ENCODE results near the gene ETFA.

ETFA gene

DNA sequence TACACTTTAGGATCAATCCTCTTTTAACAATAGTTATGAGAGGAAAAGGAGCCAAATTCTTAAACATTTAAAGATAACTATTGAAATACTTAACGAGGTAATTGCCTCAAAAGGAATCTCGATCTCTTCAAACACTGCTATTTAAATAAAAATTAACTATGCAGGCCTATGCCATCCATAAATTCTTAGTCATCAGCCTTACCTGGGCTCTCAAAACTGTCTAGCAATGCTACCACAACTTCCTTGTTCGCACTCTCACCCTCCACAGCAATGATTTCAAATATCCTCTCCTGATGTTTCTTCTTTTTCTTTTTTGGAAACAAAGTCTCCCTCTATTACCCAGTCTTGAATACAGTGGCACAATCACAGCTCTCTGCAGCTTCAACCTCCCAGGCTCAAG, 12.3 kb downstream of the ETFA start:
- H3K36me3 ChIP-seq (ENCODE audit: control insufficient read depth in 2 of 2, insufficient read depth in 1 of 2, low read length in 2 of 2): no peaks in the 10 kb centered on the region; a peak in 1 of 3 replicates
- no peak overlapping the region for H3K4me3 ChIP-seq (ENCODE audit: low read depth, low read length)
- POLR2A ChIA-PET: interaction anchor here (1.1 to 1.7 kb wide), 2 partner anchors 12 to 37 kb away, joined by 3 to 7 read pairs; partner anchors contain the start of genes ETFA and ISL2
- H3K27ac ChIP-seq (ENCODE audit: extremely low read depth, low read depth, low read length): no peak overlapping the region
- H3K9me3 ChIP-seq (ENCODE audit: control insufficient read depth, insufficient read depth, low read depth, low read length): no peaks in the 10 kb centered on the region
- peaks cover 14% of the 10 kb centered on the region for H3K4me1 ChIP-seq (ENCODE audit: control insufficient read depth, insufficient read depth, low read length)
- CTCF ChIA-PET: interaction anchor here (0.6 to 1.7 kb wide), 3 partner anchors 63 to 568 kb away, joined by 3 read pairs; no protein-coding TSS in a partner anchor
- no peak for TF ChIP-seq GLI2 (tag by site-specific recombination; IDR thresholded peaks at IDR 0.05; ENCODE audit: borderline replicate concordance, low read depth)
- no peak for TF ChIP-seq ZNF184 (tag by site-specific recombination; IDR thresholded peaks at IDR 0.05)
- no peak for TF ChIP-seq ZNF324 (tag by site-specific recombination; IDR thresholded peaks at IDR 0.05)
- no peak for TF ChIP-seq ZNF266 (tag by site-specific recombination; IDR thresholded peaks at IDR 0.05; ENCODE audit: low read depth)
- TF ChIP-seq KLF8 (tag by site-specific recombination; IDR thresholded peaks at IDR 0.05): no peak
- TF ChIP-seq, protein P1, sequence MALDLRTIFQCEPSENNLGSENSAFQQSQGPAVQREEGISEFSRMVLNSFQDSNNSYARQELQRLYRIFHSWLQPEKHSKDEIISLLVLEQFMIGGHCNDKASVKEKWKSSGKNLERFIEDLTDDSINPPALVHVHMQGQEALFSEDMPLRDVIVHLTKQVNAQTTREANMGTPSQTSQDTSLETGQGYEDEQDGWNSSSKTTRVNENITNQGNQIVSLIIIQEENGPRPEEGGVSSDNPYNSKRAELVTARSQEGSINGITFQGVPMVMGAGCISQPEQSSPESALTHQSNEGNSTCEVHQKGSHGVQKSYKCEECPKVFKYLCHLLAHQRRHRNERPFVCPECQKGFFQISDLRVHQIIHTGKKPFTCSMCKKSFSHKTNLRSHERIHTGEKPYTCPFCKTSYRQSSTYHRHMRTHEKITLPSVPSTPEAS (tag by site-specific recombination; IDR thresholded peaks at IDR 0.05): no peak
- no peak for TF ChIP-seq ZNF670 (tag by site-specific recombination; IDR thresholded peaks at IDR 0.05; ENCODE audit: low read depth)
- no peak for TF ChIP-seq ZNF114 (tag by site-specific recombination; IDR thresholded peaks at IDR 0.05)
- TF ChIP-seq, protein P2, sequence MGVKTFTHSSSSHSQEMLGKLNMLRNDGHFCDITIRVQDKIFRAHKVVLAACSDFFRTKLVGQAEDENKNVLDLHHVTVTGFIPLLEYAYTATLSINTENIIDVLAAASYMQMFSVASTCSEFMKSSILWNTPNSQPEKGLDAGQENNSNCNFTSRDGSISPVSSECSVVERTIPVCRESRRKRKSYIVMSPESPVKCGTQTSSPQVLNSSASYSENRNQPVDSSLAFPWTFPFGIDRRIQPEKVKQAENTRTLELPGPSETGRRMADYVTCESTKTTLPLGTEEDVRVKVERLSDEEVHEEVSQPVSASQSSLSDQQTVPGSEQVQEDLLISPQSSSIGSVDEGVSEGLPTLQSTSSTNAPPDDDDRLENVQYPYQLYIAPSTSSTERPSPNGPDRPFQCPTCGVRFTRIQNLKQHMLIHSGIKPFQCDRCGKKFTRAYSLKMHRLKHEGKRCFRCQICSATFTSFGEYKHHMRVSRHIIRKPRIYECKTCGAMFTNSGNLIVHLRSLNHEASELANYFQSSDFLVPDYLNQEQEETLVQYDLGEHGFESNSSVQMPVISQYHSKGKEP (tag by site-specific recombination; IDR thresholded peaks at IDR 0.05): no peak
- TF ChIP-seq ZNF423 (tag by site-specific recombination; IDR thresholded peaks at IDR 0.05): no peak
- no peak for TF ChIP-seq KLF1 (tag by site-specific recombination; IDR thresholded peaks at IDR 0.05)
- TF ChIP-seq, protein P3, sequence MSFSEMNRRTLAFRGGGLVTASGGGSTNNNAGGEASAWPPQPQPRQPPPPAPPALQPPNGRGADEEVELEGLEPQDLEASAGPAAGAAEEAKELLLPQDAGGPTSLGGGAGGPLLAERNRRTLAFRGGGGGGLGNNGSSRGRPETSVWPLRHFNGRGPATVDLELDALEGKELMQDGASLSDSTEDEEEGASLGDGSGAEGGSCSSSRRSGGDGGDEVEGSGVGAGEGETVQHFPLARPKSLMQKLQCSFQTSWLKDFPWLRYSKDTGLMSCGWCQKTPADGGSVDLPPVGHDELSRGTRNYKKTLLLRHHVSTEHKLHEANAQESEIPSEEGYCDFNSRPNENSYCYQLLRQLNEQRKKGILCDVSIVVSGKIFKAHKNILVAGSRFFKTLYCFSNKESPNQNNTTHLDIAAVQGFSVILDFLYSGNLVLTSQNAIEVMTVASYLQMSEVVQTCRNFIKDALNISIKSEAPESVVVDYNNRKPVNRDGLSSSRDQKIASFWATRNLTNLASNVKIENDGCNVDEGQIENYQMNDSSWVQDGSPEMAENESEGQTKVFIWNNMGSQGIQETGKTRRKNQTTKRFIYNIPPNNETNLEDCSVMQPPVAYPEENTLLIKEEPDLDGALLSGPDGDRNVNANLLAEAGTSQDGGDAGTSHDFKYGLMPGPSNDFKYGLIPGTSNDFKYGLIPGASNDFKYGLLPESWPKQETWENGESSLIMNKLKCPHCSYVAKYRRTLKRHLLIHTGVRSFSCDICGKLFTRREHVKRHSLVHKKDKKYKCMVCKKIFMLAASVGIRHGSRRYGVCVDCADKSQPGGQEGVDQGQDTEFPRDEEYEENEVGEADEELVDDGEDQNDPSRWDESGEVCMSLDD (tag by site-specific recombination; IDR thresholded peaks at IDR 0.05): no peak
- TF ChIP-seq ZNF335 (tag by site-specific recombination; conservative IDR thresholded peaks at IDR 0.05): no peak
- TF ChIP-seq, protein P4, sequence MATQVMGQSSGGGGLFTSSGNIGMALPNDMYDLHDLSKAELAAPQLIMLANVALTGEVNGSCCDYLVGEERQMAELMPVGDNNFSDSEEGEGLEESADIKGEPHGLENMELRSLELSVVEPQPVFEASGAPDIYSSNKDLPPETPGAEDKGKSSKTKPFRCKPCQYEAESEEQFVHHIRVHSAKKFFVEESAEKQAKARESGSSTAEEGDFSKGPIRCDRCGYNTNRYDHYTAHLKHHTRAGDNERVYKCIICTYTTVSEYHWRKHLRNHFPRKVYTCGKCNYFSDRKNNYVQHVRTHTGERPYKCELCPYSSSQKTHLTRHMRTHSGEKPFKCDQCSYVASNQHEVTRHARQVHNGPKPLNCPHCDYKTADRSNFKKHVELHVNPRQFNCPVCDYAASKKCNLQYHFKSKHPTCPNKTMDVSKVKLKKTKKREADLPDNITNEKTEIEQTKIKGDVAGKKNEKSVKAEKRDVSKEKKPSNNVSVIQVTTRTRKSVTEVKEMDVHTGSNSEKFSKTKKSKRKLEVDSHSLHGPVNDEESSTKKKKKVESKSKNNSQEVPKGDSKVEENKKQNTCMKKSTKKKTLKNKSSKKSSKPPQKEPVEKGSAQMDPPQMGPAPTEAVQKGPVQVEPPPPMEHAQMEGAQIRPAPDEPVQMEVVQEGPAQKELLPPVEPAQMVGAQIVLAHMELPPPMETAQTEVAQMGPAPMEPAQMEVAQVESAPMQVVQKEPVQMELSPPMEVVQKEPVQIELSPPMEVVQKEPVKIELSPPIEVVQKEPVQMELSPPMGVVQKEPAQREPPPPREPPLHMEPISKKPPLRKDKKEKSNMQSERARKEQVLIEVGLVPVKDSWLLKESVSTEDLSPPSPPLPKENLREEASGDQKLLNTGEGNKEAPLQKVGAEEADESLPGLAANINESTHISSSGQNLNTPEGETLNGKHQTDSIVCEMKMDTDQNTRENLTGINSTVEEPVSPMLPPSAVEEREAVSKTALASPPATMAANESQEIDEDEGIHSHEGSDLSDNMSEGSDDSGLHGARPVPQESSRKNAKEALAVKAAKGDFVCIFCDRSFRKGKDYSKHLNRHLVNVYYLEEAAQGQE (tag by site-specific recombination; IDR thresholded peaks at IDR 0.05): no peak
- TF ChIP-seq, protein P5, sequence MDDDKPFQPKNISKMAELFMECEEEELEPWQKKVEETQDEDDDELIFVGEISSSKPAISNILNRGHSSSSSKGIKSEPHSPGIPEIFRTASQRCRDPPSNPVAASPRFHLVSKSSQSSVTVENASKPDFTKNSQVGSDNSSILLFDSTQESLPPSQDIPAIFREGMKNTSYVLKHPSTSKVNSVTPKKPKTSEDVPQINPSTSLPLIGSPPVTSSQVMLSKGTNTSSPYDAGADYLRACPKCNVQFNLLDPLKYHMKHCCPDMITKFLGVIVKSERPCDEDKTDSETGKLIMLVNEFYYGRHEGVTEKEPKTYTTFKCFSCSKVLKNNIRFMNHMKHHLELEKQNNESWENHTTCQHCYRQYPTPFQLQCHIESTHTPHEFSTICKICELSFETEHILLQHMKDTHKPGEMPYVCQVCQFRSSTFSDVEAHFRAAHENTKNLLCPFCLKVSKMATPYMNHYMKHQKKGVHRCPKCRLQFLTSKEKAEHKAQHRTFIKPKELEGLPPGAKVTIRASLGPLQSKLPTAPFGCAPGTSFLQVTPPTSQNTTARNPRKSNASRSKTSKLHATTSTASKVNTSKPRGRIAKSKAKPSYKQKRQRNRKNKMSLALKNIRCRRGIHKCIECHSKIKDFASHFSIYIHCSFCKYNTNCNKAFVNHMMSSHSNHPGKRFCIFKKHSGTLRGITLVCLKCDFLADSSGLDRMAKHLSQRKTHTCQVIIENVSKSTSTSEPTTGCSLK (tag by site-specific recombination; IDR thresholded peaks at IDR 0.05): no peak
- no peak for TF ChIP-seq ZNF221 (tag by site-specific recombination; IDR thresholded peaks at IDR 0.05; ENCODE audit: borderline replicate concordance)
- TF ChIP-seq, protein P6, sequence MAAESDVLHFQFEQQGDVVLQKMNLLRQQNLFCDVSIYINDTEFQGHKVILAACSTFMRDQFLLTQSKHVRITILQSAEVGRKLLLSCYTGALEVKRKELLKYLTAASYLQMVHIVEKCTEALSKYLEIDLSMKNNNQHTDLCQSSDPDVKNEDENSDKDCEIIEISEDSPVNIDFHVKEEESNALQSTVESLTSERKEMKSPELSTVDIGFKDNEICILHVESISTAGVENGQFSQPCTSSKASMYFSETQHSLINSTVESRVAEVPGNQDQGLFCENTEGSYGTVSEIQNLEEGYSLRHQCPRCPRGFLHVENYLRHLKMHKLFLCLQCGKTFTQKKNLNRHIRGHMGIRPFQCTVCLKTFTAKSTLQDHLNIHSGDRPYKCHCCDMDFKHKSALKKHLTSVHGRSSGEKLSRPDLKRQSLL (tag by site-specific recombination; IDR thresholded peaks at IDR 0.05): no peak
- TF ChIP-seq, protein P7, sequence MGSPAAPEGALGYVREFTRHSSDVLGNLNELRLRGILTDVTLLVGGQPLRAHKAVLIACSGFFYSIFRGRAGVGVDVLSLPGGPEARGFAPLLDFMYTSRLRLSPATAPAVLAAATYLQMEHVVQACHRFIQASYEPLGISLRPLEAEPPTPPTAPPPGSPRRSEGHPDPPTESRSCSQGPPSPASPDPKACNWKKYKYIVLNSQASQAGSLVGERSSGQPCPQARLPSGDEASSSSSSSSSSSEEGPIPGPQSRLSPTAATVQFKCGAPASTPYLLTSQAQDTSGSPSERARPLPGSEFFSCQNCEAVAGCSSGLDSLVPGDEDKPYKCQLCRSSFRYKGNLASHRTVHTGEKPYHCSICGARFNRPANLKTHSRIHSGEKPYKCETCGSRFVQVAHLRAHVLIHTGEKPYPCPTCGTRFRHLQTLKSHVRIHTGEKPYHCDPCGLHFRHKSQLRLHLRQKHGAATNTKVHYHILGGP (tag by site-specific recombination; IDR thresholded peaks at IDR 0.05): no peak

Measured in HEK293 (cell line).